SKM-1 treated with dmso at 0.1 percent for 144 hours (cell line): ENCODE results near the gene PHPT1.

Experiments
- DNase-seq: peaks from one replicate; lab custom pipeline; 2025; ENCODE audit not compliant: unreplicated experiment; lab: John Stamatoyannopoulos, UW

The PHPT1 gene

GRCh38 chr9:136847826-136848392, 1.3 kb upstream of the PHPT1 start:
- DNase-seq, result peak; percentile 78

GRCh38 chr9:136848393-136849037, 694 bp upstream of the PHPT1 start:
- peak; percentile 52 for DNase-seq

GRCh38 chr9:136849960-136850865, 1.0 kb downstream of the PHPT1 start:
- no peak for DNase-seq

DNA sequence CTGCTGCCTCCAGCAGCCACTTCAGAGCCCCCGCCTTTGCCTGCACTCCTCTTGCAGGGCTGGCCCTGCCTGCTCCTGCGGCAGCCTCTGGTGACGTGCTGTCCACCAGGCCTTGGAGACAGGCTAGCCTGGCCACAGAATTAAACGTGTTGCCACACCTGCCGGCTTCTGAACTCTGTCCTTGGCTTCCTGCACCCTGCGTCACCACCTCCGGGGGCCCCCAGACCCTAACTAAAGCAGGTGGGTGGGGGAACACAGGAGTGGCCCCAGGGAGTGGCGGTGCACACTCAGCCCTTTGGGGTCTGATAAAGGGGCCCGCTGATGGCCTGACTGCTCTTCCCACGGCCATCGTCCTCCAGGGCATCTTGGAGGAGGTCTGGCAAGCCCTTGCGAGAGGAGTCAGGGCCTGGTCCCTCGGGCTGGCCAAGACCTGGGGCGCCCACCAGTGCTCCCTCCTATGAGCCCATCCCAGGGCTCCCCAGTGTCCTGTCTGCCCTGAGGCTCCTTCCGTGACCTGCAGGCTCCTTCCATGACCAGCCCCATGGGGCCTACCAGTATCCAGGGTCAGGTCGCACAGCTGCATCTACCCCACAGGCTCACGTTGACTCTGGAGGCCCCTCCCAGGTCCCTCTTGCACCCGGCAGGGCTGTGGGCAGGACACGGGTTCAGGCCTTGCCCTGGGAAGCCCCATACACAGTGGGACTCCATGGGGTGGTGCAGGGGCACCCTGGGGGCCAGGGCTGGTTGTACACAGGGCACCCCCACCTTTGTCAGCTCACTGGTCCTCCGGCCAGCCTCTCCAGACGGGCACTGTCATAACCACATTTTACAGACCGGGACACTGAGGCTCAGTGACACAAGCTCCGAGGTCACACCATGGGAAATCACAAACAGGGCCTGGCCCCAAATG, 1.9 kb downstream of the PHPT1 start:
- no peak for DNase-seq

GRCh38 chr9:136851941-136852663, 2.9 kb downstream of the PHPT1 start, which contains the start of gene MAMDC4:
Gene MAMDC4 (plus strand): TSS chr9:136852346. CDS start chr9:136852417, 71 bp downstream.
- DNase-seq, result no peak

DNA sequence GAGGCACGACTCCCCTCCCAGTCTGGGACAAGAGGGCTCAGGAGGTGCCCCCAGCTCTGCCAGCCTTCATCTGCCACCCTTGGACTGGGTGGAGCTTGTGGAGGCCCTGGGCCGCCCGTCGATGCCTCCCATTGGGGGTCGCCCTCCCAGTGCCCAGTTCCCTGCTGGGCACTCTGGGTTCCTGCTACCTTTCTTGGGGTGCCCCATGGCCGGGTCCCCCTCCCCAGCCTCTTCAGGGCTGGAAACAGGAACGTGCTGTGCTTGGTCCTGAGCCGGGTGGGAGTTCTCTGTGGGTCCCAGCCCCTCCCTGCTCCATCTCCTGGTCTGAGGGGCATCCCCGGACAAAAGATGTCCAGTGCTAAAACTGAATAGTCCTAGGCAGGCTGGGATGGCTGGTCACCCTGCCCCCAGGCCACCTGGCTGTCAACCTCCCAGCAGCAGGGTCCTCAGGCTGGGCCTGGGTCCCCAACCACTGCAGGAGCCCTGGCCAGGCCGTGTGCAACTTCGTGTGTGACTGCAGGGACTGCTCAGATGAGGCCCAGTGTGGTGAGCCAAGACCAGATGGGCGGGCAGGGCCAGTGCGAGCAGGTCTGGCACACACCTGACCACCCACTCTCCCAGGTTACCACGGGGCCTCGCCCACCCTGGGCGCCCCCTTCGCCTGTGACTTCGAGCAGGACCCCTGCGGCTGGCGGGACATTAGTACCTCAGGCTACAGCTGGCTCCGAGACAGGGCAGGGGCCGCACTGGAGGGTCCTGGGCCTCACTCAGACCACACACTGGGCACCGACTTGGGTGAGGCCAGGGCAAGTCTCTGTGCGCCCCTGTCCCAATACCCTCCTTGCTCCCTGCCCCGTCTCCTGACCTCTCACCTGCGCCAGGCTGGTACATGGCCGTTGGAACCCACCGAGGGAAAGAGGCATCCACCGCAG, 3.7 kb downstream of the PHPT1 start:
- no peak for DNase-seq

DNA sequence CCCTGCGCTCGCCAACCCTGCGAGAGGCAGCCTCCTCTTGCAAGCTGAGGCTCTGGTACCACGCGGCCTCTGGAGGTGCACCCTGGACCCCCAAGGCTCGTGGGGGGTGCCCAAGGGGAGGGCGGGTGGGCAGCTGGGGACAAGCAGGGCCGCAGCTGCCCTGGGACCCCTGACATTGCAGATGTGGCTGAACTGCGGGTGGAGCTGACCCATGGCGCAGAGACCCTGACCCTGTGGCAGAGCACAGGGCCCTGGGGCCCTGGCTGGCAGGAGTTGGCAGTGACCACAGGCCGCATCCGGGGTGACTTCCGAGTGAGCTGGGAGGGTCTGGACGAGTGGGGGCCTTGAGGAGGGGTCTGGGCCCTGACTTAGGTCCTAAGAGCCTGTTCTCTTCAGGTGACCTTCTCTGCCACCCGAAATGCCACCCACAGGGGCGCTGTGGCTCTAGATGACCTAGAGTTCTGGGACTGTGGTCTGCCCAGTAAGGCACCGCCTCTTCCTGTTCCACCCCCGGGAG, 4.4 kb downstream of the PHPT1 start:
- no peak for DNase-seq

- no peak for DNase-seq
Observed at GRCh38 chr9:136854113-136854841, 5.1 kb downstream of the PHPT1 start.

DNA sequence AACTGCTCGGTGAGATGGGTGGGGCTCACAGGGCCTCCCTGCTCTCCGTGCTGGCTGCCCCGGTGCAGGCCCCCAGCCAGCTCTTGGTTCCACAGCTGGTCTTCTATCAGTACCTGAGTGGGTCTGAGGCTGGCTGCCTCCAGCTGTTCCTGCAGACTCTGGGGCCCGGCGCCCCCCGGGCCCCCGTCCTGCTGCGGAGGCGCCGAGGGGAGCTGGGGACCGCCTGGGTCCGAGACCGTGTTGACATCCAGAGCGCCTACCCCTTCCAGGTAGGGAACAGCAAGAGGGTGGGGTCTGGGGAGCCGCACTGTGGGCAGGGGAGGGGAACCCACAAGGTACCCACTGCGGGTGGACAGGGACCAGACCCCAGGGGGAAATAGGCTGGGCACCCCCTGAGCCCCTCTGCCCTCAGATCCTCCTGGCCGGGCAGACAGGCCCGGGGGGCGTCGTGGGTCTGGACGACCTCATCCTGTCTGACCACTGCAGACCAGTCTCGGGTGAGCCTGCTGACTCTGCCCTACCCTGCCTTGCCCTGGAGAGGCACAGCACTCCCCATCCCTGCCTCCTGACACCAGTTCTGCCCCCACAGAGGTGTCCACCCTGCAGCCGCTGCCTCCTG, 5.7 kb downstream of the PHPT1 start:
- no peak for DNase-seq

GRCh38 chr9:136855461-136856078, 6.4 kb downstream of the PHPT1 start:
- DNase-seq, result no peak

- DNase-seq, result no peak
Observed at GRCh38 chr9:136856079-136856476, 6.9 kb downstream of the PHPT1 start.

DNA sequence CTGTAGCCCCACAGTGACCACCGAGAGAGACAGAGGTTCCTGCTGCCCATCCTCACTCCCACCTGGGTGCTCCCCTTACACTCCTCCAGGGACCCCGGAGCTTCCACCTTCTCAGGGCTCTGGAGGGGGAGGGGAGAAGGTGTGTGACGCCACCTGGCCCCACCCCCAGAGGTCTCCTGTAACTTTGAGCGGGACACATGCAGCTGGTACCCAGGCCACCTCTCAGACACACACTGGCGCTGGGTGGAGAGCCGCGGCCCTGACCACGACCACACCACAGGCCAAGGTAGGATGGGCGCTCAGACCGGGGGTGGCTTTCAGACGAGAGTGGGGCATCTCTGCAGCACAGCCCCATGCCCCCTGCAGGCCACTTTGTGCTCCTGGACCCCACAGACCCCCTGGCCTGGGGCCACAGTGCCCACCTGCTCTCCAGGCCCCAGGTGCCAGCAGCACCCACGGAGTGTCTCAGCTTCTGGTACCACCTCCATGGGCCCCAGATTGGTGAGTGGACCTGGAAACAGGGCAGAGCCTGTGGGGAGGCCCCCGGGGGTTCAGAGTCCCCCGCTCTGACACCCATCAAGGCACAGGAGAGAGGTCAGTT, 7.4 kb downstream of the PHPT1 start:
- no peak for DNase-seq

GRCh38 chr9:136857166-136857565, 8.0 kb downstream of the PHPT1 start:
- no peak for DNase-seq

DNA sequence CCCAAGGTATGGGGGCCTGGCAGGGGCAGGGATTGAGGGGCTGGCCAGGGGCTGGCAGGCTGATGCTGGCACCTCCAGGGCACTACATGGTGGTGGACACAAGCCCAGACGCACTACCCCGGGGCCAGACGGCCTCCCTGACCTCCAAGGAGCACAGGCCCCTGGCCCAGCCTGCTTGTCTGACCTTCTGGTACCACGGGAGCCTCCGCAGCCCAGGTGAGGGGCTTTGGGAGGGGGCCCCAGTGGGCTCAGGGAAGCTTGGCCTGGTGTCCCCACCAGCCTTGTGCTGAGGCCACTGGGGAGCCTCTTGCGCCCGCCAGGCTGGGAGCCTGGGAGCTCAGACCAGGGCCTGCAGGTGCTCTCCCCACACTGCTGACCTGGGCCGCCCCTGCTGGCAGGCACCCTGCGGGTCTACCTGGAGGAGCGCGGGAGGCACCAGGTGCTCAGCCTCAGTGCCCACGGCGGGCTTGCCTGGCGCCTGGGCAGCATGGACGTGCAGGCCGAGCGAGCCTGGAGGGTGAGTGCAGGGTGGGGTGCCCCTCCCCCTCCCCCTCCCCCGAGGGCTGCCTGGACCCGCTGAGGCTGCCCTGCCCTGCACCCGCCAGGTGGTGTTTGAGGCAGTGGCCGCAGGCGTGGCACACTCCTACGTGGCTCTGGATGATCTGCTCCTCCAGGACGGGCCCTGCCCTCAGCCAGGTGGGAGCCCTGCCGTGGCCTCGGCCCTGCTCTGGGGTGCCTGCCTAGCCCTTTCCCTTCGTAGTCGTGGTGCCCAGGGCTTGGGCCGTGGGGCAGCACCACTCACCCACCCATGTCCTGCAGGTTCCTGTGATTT, 8.6 kb downstream of the PHPT1 start:
- no peak for DNase-seq

DNA sequence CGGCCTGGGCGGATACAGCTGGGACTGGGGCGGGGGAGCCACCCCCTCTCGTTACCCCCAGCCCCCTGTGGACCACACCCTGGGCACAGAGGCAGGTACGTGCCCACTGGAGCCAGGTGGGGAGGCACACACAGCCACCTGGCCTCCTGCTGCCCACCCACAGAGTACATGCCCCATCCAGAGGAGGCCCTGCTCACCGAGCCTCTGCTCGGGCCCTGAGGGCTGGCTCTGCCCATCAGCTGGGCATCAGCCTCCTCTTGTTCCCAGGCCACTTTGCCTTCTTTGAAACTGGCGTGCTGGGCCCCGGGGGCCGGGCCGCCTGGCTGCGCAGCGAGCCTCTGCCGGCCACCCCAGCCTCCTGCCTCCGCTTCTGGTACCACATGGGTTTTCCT, 9.2 kb downstream of the PHPT1 start:
- no peak for DNase-seq
